Activated CD4-positive, alpha-beta T cell treated with anti-CD3 and anti-CD28 coated beads, Interleukin-2, amount 10 ng/mL, durations not matched to agents 24 days and 14 days (primary cell): Measurements from ENCODE around the gene S100A4. TPM values are rescaled to one million over a fixed set of nuclear protein-coding genes. Genes with fewer than 3 reads are reported as not detected.
"Not testable (repeated sequence)": the region's sequence is repeated elsewhere in the genome, so short reads cannot be mapped to it uniquely, and the experiment has no call there.

ENCODE experiments used
- DNase-seq: peaks from one replicate; pipeline ENCODE4 v3.0.0; 2022
- H3K27ac Mint-ChIP-seq: one replicate; pipeline ENCODE4 v1.8.0; 2022; ENCODE audit warnings: mild to moderate bottlenecking, mixed read lengths
- H3K27me3 Mint-ChIP-seq: one replicate; pipeline ENCODE4 v1.8.0; 2022; ENCODE audit warnings: mixed read lengths
- H3K36me3 Mint-ChIP-seq: one replicate; pipeline ENCODE4 v1.8.0; 2022; ENCODE audit warnings: low read depth, mild to moderate bottlenecking, mixed read lengths
- H3K4me1 Mint-ChIP-seq: one replicate; pipeline ENCODE4 v1.8.0; 2021; ENCODE audit warnings: mixed read lengths
- H3K4me3 Mint-ChIP-seq: one replicate; pipeline ENCODE4 v1.8.0; 2022; ENCODE audit warnings: mild to moderate bottlenecking, moderate library complexity, mixed read lengths
- H3K9me3 Mint-ChIP-seq: one replicate; pipeline ENCODE4 v1.8.0; 2021; ENCODE audit warnings: mixed read lengths
- intact Hi-C: fragments of 100-400 bp; cut with micrococcal nuclease; formaldehyde crosslinking; loops from one replicate; pipeline ENCODE4 v1.15.1; 2023
- total RNA-seq: library from RNA; stranded (reverse); gene quantifications from 2 replicates; pipeline ENCODE4 v1.2.3, GENCODE V29; 2022

The S100A4 gene
- total RNA-seq, 1 donor from 2014 or later, result 134 TPM

- DNase-seq, H3K9me3 Mint-ChIP-seq, H3K36me3 Mint-ChIP-seq, H3K4me3 Mint-ChIP-seq, intact Hi-C loops, H3K27ac Mint-ChIP-seq: not testable (repeated sequence)
- Mint-ChIP-seq H3K4me1 (peaks cover 26% of the 10 kb centered on the region), H3K27me3 (peaks cover 26% of the 10 kb centered on the region)
Observed at GRCh38 chr1:153575497-153575896, 29.9 kb upstream of the S100A4 start.

- Mint-ChIP-seq H3K27me3 (peaks cover 26% of the 10 kb centered on the region), H3K4me1 (peaks cover 27% of the 10 kb centered on the region)
- intact Hi-C loops, result not testable (repeated sequence)
Observed at GRCh38 chr1:153575081-153575491, 29.5 kb upstream of the S100A4 start.

DNA sequence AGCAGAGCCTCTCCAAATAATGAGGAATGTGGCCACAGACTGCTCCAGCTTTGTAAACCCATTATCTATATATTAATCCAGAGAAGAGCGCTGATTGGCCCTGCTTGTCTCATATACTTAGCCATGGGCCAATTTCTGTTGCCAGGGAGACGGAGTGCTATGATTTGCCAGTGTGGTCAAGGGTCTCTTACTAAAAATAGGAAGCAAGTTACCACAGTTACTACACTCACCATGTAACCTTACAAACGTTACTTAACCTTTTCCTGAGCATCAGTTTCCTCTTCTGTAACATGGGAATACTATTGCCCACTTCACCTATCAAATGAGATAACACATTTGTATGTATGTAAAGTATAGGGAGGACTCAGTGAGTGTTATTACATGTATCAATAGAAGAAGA, 27.7 kb upstream of the S100A4 start:
- Mint-ChIP-seq H3K4me1 (peaks cover 35% of the 10 kb centered on the region), H3K4me3 (peak overlapping the region; percentile 21), H3K27me3 (peaks cover 15% of the 10 kb centered on the region), H3K36me3 (no peaks in the 10 kb centered on the region), H3K9me3 (no peaks in the 10 kb centered on the region), H3K27ac (no peak overlapping the region)
- intact Hi-C loops, result loop anchor here (5.0 kb wide), 1 partner anchor 59 kb away; the partner anchor contains the start of gene CHTOP
- no peak for DNase-seq

More at GRCh38 chr1:153575081-153575491, 29.5 kb upstream of the S100A4 start:
- not testable (repeated sequence) for H3K9me3 Mint-ChIP-seq, H3K4me3 Mint-ChIP-seq, H3K27ac Mint-ChIP-seq, DNase-seq, H3K36me3 Mint-ChIP-seq

- Mint-ChIP-seq H3K36me3 (no peaks in the 10 kb centered on the region), H3K9me3 (no peaks in the 10 kb centered on the region), H3K27ac (peak overlapping the region; percentile 72), H3K4me3 (no peak overlapping the region), H3K4me1 (peaks cover 37% of the 10 kb centered on the region), H3K27me3 (peaks cover 8% of the 10 kb centered on the region)
- intact Hi-C loops, result loop anchor here (1.0 to 5.0 kb wide), 3 partner anchors 45 to 99 kb away; partner anchors contain the start of gene CHTOP
- DNase-seq, result peak; percentile 84
Observed at GRCh38 chr1:153572569-153573015, 27.0 kb upstream of the S100A4 start.

DNA sequence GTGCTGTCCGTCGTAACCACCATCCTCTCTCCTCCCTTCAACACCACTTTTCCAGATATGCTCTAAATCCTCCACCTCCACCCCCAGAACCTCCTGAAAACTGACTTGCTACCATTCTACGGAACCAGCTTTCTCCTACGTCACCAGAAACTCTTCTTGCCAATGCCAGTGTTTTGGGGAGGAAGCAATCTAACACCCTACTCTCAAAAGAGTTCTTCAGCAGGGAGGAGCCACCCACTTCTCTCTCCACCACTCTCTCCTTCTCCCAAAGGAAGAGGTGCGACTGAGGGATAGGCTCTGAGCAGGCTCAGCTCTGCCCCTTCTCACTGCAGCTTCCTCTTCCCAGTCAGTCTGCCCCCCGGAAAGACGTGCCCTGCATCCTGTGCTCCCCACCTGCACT, 26.1 kb upstream of the S100A4 start:
- no peaks in the 10 kb centered on the region for H3K36me3 Mint-ChIP-seq
- no peak overlapping the region for H3K4me3 Mint-ChIP-seq
- peaks cover 43% of the 10 kb centered on the region for H3K4me1 Mint-ChIP-seq
- no peaks in the 10 kb centered on the region for H3K9me3 Mint-ChIP-seq
- intact Hi-C loops, result loop anchor here (1.0 to 5.0 kb wide), 3 partner anchors 46 to 100 kb away; partner anchors contain the start of gene CHTOP
- no peaks in the 10 kb centered on the region for H3K27me3 Mint-ChIP-seq
- peak overlapping the region; percentile 35 for H3K27ac Mint-ChIP-seq
- DNase-seq, result no peak

GRCh38 chr1:153570874-153571273, 25.3 kb upstream of the S100A4 start:
- Mint-ChIP-seq H3K9me3 (no peaks in the 10 kb centered on the region), H3K4me1 (peaks cover 49% of the 10 kb centered on the region), H3K27ac (no peak overlapping the region), H3K36me3 (no peaks in the 10 kb centered on the region), H3K27me3 (no peaks in the 10 kb centered on the region), H3K4me3 (no peak overlapping the region)
- intact Hi-C loops, result loop anchor here (5.0 kb wide), 1 partner anchor 61 kb away; the partner anchor contains the start of gene CHTOP
- DNase-seq, result no peak

GRCh38 chr1:153569465-153569864, 23.9 kb upstream of the S100A4 start:
- H3K36me3 Mint-ChIP-seq, result no peaks in the 10 kb centered on the region
- H3K9me3 Mint-ChIP-seq, result no peaks in the 10 kb centered on the region
- intact Hi-C loops, result no loop called here
- H3K4me1 Mint-ChIP-seq, result peaks cover 54% of the 10 kb centered on the region
- peak overlapping the region; percentile 27 for H3K4me3 Mint-ChIP-seq
- DNase-seq, result no peak
- no peaks in the 10 kb centered on the region for H3K27me3 Mint-ChIP-seq
- H3K27ac Mint-ChIP-seq, result no peak overlapping the region

DNA sequence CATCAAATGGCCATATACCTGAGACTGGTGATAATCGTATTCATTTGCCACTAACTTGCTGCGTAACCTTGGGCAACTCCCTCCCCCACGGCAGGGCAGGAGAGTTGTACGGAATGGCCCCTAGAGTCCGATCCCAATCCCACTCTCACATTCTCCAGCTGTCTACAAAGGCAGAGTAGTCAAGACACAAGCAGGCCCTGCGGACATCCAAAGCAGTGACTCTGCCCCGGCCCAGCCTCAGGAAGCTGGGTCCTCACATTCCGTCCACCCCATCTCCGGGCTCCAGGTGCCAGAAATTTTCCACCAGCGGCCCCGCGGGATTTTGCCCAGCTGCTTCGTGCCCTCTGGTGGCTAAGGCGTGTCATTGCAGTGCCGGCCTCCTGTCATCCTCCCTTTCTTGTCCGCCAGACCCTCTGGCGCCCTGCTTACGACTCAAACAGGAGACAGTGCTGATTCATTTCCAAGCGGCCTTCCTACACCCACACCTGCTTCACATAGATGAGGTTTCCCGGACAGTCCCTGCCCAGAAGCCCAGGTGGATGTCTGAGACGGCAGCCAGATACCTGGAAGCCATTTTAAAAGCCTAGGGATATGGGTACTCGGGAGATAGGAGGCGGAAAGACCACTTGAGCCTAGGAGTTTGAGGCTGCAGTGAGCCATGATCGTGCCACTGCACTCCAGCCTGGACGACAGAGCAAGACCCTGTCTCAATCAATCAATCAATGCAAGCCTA, 22.9 kb upstream of the S100A4 start:
- Mint-ChIP-seq H3K36me3 (no peaks in the 10 kb centered on the region), H3K27me3 (no peaks in the 10 kb centered on the region), H3K27ac (peak overlapping the region; percentile 81)

GRCh38 chr1:153567621-153568366, 22.2 kb upstream of the S100A4 start:
- H3K27ac Mint-ChIP-seq, result peak overlapping the region; percentile 87
- H3K9me3 Mint-ChIP-seq, result no peaks in the 10 kb centered on the region
- peaks cover 48% of the 10 kb centered on the region for H3K4me1 Mint-ChIP-seq
- H3K27me3 Mint-ChIP-seq, result no peaks in the 10 kb centered on the region
- peak overlapping the region; percentile 19 for H3K4me3 Mint-ChIP-seq
- DNase-seq, result peak; percentile 67
- intact Hi-C loops, result loop anchor here (1.0 kb wide), 4 partner anchors 22 to 56 kb away; partner anchors contain the start of gene S100A4
- H3K36me3 Mint-ChIP-seq, result no peaks in the 10 kb centered on the region

More for the DNA sequence above, 22.9 kb upstream of the S100A4 start:
- intact Hi-C loops, result loop anchor here (1.0 kb wide), 4 partner anchors 23 to 57 kb away; partner anchors contain the start of gene S100A4
- H3K4me3 Mint-ChIP-seq, result peak overlapping the region; percentile 75
- H3K9me3 Mint-ChIP-seq, result no peaks in the 10 kb centered on the region
- peaks cover 54% of the 10 kb centered on the region for H3K4me1 Mint-ChIP-seq
- DNase-seq, result peak; percentile 95

DNA sequence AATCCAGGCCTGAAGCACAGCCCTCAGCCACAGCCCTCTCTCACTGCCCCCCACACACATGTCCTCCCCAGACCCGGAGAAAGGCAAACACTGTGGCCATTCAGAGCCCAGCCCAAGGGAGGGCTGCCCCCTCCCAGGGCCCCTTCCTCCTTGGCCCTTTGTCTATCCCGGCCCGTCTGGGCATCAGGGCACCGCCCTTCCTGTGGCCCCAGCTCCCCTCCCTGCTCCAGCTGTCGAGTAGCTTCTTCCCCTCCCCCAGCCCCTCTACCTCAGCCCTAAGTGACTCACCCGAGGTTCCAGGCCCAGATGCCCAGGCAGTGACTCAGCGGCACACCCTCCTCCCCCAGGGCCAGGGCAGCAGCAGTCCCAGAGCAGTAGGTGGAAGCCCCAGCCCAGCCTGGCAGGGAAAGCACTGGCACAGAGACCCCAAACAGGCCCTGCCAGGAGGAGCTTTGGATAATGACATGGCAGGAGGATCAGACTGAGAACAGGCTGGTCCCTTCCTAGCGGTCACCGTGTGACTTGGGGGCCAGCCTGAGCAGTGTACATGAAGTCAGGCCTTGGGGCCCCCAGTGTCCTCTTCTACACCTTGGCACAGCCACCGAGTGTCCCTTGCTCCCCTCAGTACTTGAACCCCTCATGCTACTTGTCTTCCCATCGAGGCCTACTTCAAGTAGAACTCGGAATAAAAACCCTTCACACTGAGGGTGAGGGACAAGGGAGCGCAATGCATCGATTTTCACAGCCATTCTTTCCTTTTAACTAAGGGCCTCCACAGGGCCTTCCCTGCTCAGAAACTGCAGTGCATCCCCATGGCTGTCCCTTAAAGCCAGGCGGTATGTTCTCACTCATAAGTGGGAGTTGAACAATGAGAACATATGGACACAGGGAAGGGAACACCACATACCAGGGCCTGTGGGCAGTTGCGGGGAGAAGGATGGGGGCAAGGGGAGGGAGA, 21.1 kb upstream of the S100A4 start:
- DNase-seq, result peak; percentile 91
- Mint-ChIP-seq H3K9me3 (no peaks in the 10 kb centered on the region), H3K36me3 (no peaks in the 10 kb centered on the region), H3K4me3 (peak overlapping the region; percentile 63), H3K4me1 (peaks cover 41% of the 10 kb centered on the region), H3K27me3 (no peaks in the 10 kb centered on the region), H3K27ac (peak overlapping the region; percentile 88)
- intact Hi-C loops, result no loop called here

DNA sequence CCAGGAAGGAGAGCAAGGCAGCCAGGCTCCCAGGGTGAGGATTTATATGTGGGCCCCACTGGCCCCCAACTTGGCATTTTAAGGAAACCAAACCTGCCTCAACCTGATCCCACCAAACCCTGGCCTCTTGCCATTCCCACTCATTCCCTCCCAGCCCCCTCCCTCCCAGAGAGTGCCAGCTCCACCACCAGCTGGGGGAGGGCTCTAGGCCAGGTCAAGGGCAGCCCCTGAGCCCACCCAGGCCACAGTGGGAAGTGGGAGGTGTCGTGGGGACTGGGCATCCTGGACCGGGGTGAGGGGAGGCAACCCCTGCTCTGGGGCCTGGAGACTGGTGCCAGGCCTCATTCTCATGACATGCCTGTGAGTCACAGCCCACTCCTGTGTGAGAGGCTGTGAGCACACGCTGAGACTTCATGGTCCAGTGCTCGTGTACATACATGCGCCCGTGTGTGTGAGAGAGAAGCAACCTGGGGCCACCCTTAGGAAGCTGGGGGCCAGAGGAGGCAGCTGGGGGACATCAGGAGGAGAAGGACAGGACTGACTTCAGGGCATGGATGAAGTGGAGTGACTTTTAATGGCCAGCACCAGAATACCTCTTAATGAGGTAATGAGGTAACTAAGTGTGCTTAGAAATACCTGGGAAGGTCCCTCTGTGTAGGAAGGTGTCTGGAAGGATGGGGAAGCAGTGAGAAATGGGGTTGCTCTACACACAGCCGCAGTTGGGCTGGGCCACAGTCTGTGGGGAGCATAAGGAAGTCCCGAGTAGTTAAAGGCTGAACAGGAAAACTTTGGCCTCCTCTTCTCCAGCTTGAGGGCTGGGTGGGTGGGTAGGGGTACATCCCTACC, 20.1 kb upstream of the S100A4 start, which contains the start of gene S100A2:
S100A2 (minus strand) TSS at position 316 of the 846 bp plus-strand sequence. CDS start 1,967 bp downstream, outside the sequence.
- H3K27ac Mint-ChIP-seq, result peak within 1 kb of the TSS; percentile 99
- no peaks in the 10 kb centered on the region for H3K27me3 Mint-ChIP-seq
- intact Hi-C loops, result no loop called here
- no peaks in the 10 kb centered on the region for H3K36me3 Mint-ChIP-seq
- H3K4me3 Mint-ChIP-seq, result peak within 1 kb of the TSS; percentile 71
- no peaks in the 10 kb centered on the region for H3K9me3 Mint-ChIP-seq
- peaks cover 38% of the 10 kb centered on the region for H3K4me1 Mint-ChIP-seq
- DNase-seq, result peak; percentile 72

- Mint-ChIP-seq H3K27ac (no peak overlapping the region), H3K36me3 (no peaks in the 10 kb centered on the region), H3K9me3 (no peaks in the 10 kb centered on the region), H3K27me3 (no peaks in the 10 kb centered on the region), H3K4me1 (peaks cover 32% of the 10 kb centered on the region), H3K4me3 (no peak overlapping the region)
- DNase-seq, result no peak
- intact Hi-C loops, result no loop called here
Observed at GRCh38 chr1:153563991-153564390, 18.4 kb upstream of the S100A4 start.
